ENCODE measurements around the gene FAM187B. TPM values are rescaled to one million over a fixed set of nuclear protein-coding genes. Genes with fewer than 3 reads are reported as not detected.

FAM187B gene
- total RNA-seq, 4 donors from 2014 or later: 0.67 TPM; not detected in 3

- Histone ChIP-seq H3K4me3 (replicated peaks in 1 of 3) (no peak overlapping the region), H3K9me3 (no peaks in the 10 kb centered on the region), H3K36me3 (no peaks in the 10 kb centered on the region), H3K4me1 (no peaks in the 10 kb centered on the region), H3K27ac (no peak overlapping the region), H3K27me3 (no peaks in the 10 kb centered on the region)
- no peak for TF ChIP-seq CTCF (IDR thresholded peaks at IDR 0.05)
- intact Hi-C loops (cut with DNase I): no loop called here
- DNase-seq: no peak
- WGBS, 2 donors: 75 to 88% methylated on average over 3 of the region's 3 CpGs
Observed at GRCh38 chr19:35179830-35180229, 48.7 kb downstream of the FAM187B start.

- Histone ChIP-seq H3K4me3 (replicated peaks in 1 of 3) (no peak overlapping the region), H3K9me3 (no peaks in the 10 kb centered on the region), H3K36me3 (no peaks in the 10 kb centered on the region), H3K4me1 (no peaks in the 10 kb centered on the region), H3K27ac (no peak overlapping the region), H3K27me3 (no peaks in the 10 kb centered on the region)
- intact Hi-C loops (cut with DNase I): no loop called here
- 48 to 68% methylated on average over 2 of the region's 2 CpGs for WGBS, 2 donors
- DNase-seq: no peak
- TF ChIP-seq CTCF (IDR thresholded peaks at IDR 0.05) (no peak), POLR2A (IDR thresholded peaks at IDR 0.05) (no peak)
Observed at GRCh38 chr19:35178701-35179100, 49.8 kb downstream of the FAM187B start.

- no peak for TF ChIP-seq CTCF (IDR thresholded peaks at IDR 0.05)
- TF ChIP-seq POLR2A (IDR thresholded peaks at IDR 0.05): no peak
- no peaks in the 10 kb centered on the region for H3K36me3 ChIP-seq
- WGBS, 2 donors: 77 to 83% methylated on average over 7 of the region's 7 CpGs
- intact Hi-C loops (cut with DNase I): no loop called here
- no peaks in the 10 kb centered on the region for H3K4me1 ChIP-seq
- no peaks in the 10 kb centered on the region for H3K27me3 ChIP-seq
- DNase-seq: no peak
- no peaks in the 10 kb centered on the region for H3K9me3 ChIP-seq
- no peak overlapping the region for H3K4me3 ChIP-seq (replicated peaks in 1 of 3)
- H3K27ac ChIP-seq: no peak overlapping the region
Observed at GRCh38 chr19:35177377-35178274, 50.9 kb downstream of the FAM187B start.

- Histone ChIP-seq H3K4me1 (no peaks in the 10 kb centered on the region), H3K4me3 (replicated peaks in 1 of 3) (no peak overlapping the region), H3K27me3 (no peaks in the 10 kb centered on the region), H3K36me3 (no peaks in the 10 kb centered on the region), H3K27ac (no peak overlapping the region), H3K9me3 (no peaks in the 10 kb centered on the region)
- WGBS, 2 donors: 74 to 80% methylated on average over 3 of the region's 3 CpGs
- TF ChIP-seq CTCF (IDR thresholded peaks at IDR 0.05) (no peak), POLR2A (IDR thresholded peaks at IDR 0.05) (no peak)
- intact Hi-C loops (cut with DNase I): no loop called here
- no peak for DNase-seq
Observed at GRCh38 chr19:35176181-35176570, 52.4 kb downstream of the FAM187B start.

Other genes starting within 250 kb of the FAM187B start
- gene GRAMD1A, start 228.4 kb downstream of the FAM187B start, total RNA-seq: 10 to 100 TPM; 33.4 to 57.5 (median 47.0) TPM
- gene SCN1B, start 198.3 kb downstream of the FAM187B start, total RNA-seq: 10 to 100 TPM in 2 of 4 donors, 1 to 10 TPM in 2; 5.7 to 19.6 (median 10.1) TPM
- gene HPN, start 187.0 kb downstream of the FAM187B start, total RNA-seq: 10 to 100 TPM; 16.3 to 19.3 (median 17.9) TPM
- gene FXYD3, start 112.9 kb downstream of the FAM187B start, total RNA-seq: 1 to 10 TPM in 1 of 4 donors, not detected in 3; 1.1 TPM
- gene LGI4, start 93.7 kb downstream of the FAM187B start, total RNA-seq: 10 to 100 TPM in 1 of 4 donors, 1 to 10 TPM in 3; 3.2 to 10.9 (median 6.9) TPM
- gene FXYD1, start 89.9 kb downstream of the FAM187B start, total RNA-seq: 10 to 100 TPM in 2 of 4 donors, 1 to 10 TPM in 2; 1.1 to 26.3 (median 8.8) TPM
- gene FXYD7, start 85.5 kb downstream of the FAM187B start, total RNA-seq: 1 to 10 TPM in 1 of 4 donors, not detected in 3; 1.6 TPM
- 10 to 100 TPM in 3 of 4 donors, 1 to 10 TPM in 1; 9.3 to 52.4 (median 19.6) TPM for gene FXYD5, start 74.0 kb downstream of the FAM187B start, total RNA-seq
- 10 to 100 TPM; 36.5 to 85.3 (median 61.8) TPM for gene LSR, start 20.3 kb upstream of the FAM187B start, total RNA-seq
- gene USF2, start 40.2 kb upstream of the FAM187B start, total RNA-seq: 100 to 1,000 TPM in 3 of 4 donors, 10 to 100 TPM in 1; 98.9 to 133 (median 126) TPM
- gene HAMP, start 53.8 kb upstream of the FAM187B start, total RNA-seq: not detected
- 10 to 100 TPM in 1 of 4 donors, 1 to 10 TPM in 2, not detected in 1; 1.7 to 19.2 (median 2.7) TPM for gene MAG, start 63.4 kb upstream of the FAM187B start, total RNA-seq
- gene CD22, start 100.4 kb upstream of the FAM187B start, total RNA-seq: 10 to 100 TPM in 1 of 4 donors, 1 to 10 TPM in 2, under 1 TPM in 1; 0.68 to 18.4 (median 2.0) TPM
- not detected for gene FFAR1, start 119.2 kb upstream of the FAM187B start, total RNA-seq
- gene FFAR3, start 129.7 kb upstream of the FAM187B start, total RNA-seq: under 1 TPM in 1 of 4 donors, not detected in 3; 0.45 TPM
- under 1 TPM in 1 of 4 donors, not detected in 3; 0.27 TPM for gene GPR42, start 142.3 kb upstream of the FAM187B start, total RNA-seq
- under 1 TPM in 1 of 4 donors, not detected in 3; 0.27 TPM for gene FFAR2, start 219.5 kb upstream of the FAM187B start, total RNA-seq